Esophagus squamous epithelium (tissue), 5 donors: ENCODE data around the gene STK38L. TPM values are rescaled to one million over a fixed set of nuclear protein-coding genes. Genes with fewer than 3 reads are reported as not detected.

Source experiments
- DNase-seq: peaks from one replicate; lab custom pipeline; 2025; lab: John Stamatoyannopoulos, UW
- H3K27ac ChIP-seq, 4 donors: fragments of 200-600 bp; sonication (generic); one replicate each; pipeline ENCODE4 v1.5.1; 2016 to 2019; ENCODE audit warnings: mild to moderate bottlenecking in 1 of 4
- H3K27me3 ChIP-seq, 4 donors: fragments of 200-600 bp; sonication (generic); 1 replicate in 3 of 4; 2 replicates in 1 of 4; pipeline versions ENCODE4 v1.5.1 to v1.6.0; 2017 to 2021; ENCODE audit warnings: antibody characterized with exemption in 1 of 4
- H3K36me3 ChIP-seq, 3 donors: fragments of 200-600 bp; sonication (generic); one replicate each; pipeline ENCODE4 v1.5.1; 2016 to 2019
- H3K4me1 ChIP-seq, 3 donors: fragments of 200-600 bp; sonication (generic); one replicate each; pipeline ENCODE4 v1.5.1; 2017 to 2019
- H3K4me3 ChIP-seq, 4 donors: fragments of 200-600 bp; sonication (generic); 1 replicate in 3 of 4; 2 replicates in 1 of 4; pipeline ENCODE4 v1.5.1; 2016 to 2019; ENCODE audit warnings: mild to moderate bottlenecking in 2 of 4, moderate library complexity in 1 of 4
- H3K9me3 ChIP-seq, 3 donors: fragments of 200-600 bp; sonication (generic); one replicate each; pipeline ENCODE4 v1.5.1; 2016 to 2019
- CTCF ChIP-seq, 6 experiments: fragments of 450-650 bp in 4 of 6; fragments of 200-600 bp in 2 of 6; sonication (generic) in 2 of 6; IDR thresholded peaks; one replicate each; pipeline ENCODE4 v1.5.1; 2016 to 2019; ENCODE audit warnings: antibody characterized with exemption in 6 of 6, mild to moderate bottlenecking in 4 of 6, moderate library complexity in 4 of 6
- POLR2A ChIP-seq, 4 donors: fragments of 450-650 bp; IDR thresholded peaks; one replicate each; pipeline ENCODE4 v1.6.1; 2017; ENCODE audit warnings: antibody characterized with exemption in 4 of 4, mild to moderate bottlenecking in 4 of 4, moderate library complexity in 3 of 4
- WGBS, 2 donors: methylation state at CpG; one replicate each; pipeline ENCODE4 v1.1.5; 2018; 5-methylcytosine and 5-hydroxymethylcytosine counted together
- intact Hi-C: fragments of 100-400 bp; cut with DNase I; formaldehyde crosslinking; loops from one replicate; pipeline ENCODE4 v1.15.0; 2022
- total RNA-seq, 4 donors: library from RNA; depleted of rRNA; stranded (reverse); fragments of >200 nt; gene quantifications; one replicate each; pipeline ENCODE4 v1.1.0, GENCODE V29; 2016
- donor health status: DM: yes; HTN: yes; CAD: no.

Gene STK38L
- total RNA-seq, 4 donors from 2014 or later, result 15.6 to 53.2 (median 28.0) TPM

GRCh38 chr12:27210187-27210586 lies 33.9 kb upstream of the STK38L start:
- WGBS, 2 donors, result 94 to 95% methylated on average over 2 of the region's 2 CpGs
- intact Hi-C loops, result no loop called here
- no peak overlapping the region for H3K27ac ChIP-seq

GRCh38 chr12:27212861-27213260 lies 31.2 kb upstream of the STK38L start:
- Histone ChIP-seq H3K36me3 (no peaks in the 10 kb centered on the region), H3K9me3 (no peaks in the 10 kb centered on the region), H3K27me3 (no peaks in the 10 kb centered on the region), H3K4me1 (peaks cover 0 to under 1% (median 0%) of the 10 kb centered on the region in 3 donors), H3K4me3 (no peak overlapping the region), H3K27ac (no peak overlapping the region)
- TF ChIP-seq POLR2A (IDR thresholded peaks at IDR 0.05), result no peak
- TF ChIP-seq CTCF (IDR thresholded peaks at IDR 0.05), result no peak
- intact Hi-C loops, result no loop called here
- WGBS, 2 donors, result 92 to 97% methylated on average over 1 of the region's 1 CpG
- no peak for DNase-seq

More at GRCh38 chr12:27210187-27210586, 33.9 kb upstream of the STK38L start:
- Histone ChIP-seq H3K4me1 (peaks cover 0 to 3% (median 0%) of the 10 kb centered on the region in 3 donors), H3K36me3 (no peaks in the 10 kb centered on the region), H3K27me3 (no peaks in the 10 kb centered on the region), H3K4me3 (no peak overlapping the region), H3K9me3 (no peaks in the 10 kb centered on the region)
- TF ChIP-seq POLR2A (IDR thresholded peaks at IDR 0.05), result no peak
- TF ChIP-seq CTCF (IDR thresholded peaks at IDR 0.05), result no peak
- no peak for DNase-seq

- WGBS, 2 donors, result 91 to 93% methylated on average over 2 of the region's 2 CpGs
Measured at GRCh38 chr12:27213304-27213703, 30.8 kb upstream of the STK38L start.

DNA sequence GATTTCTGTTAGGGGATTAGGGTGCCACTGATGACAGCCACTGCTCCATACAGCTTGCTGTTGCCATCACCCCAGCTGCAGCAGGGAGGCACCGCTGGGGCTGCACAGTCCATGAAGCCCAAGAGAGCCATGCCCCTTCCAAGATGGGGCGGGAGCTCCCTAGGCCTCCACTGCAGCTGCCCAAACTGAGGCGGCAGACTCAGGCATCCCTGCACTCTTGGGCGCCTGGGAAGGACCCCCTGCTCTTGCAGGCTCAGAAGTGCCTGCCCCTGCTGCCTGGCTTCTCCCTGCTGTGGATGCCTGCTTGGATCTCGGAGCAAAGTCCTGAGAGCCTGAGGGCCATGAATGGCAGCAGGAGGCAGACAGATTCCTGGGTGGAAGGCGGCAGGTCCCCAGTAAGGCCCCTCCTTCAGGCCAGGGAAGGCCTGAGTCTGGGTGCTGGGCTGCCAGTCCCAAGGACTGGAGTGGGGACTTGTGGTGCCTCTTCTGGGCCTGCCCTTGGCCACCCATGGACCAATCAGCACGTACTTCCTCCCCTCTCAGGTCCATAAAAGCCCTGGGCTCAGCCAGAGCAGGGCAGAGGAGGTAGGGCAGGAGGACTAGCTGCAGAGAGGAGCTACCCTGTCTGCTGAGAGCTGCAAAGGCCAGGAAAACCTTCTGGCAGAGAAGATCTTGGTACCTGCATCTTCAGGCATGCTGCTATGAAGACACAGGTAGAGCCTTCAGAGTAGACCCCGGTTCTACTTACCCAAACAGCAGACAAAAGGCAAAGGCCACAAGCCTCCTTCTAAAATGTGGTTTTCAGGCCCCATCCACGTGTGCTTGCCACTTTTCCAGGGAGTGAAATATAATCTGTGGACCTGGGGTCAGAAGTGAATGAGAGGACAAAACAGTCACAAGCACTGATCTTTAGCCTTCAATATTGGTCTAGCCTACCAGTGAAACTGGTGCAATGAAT lies 30.0 kb upstream of the STK38L start:
- intact Hi-C loops, result no loop called here
- Histone ChIP-seq H3K9me3 (no peaks in the 10 kb centered on the region), H3K4me1 (no peaks in the 10 kb centered on the region), H3K27me3 (no peaks in the 10 kb centered on the region), H3K27ac (no peak overlapping the region), H3K36me3 (no peaks in the 10 kb centered on the region), H3K4me3 (no peak overlapping the region)
- DNase-seq, result no peak
- WGBS, 2 donors, result 93 to 97% methylated on average over 2 to 3 of the region's 9 CpGs
- TF ChIP-seq CTCF (IDR thresholded peaks at IDR 0.05), result no peak
- no peak for TF ChIP-seq POLR2A (IDR thresholded peaks at IDR 0.05)

More at GRCh38 chr12:27213304-27213703, 30.8 kb upstream of the STK38L start:
- intact Hi-C loops, result no loop called here
- H3K4me3 ChIP-seq, result no peak overlapping the region
- no peak overlapping the region for H3K27ac ChIP-seq
- no peak for TF ChIP-seq CTCF (IDR thresholded peaks at IDR 0.05)
- no peak for TF ChIP-seq POLR2A (IDR thresholded peaks at IDR 0.05)
- no peak for DNase-seq
- no peaks in the 10 kb centered on the region for H3K27me3 ChIP-seq
- no peaks in the 10 kb centered on the region for H3K9me3 ChIP-seq
- H3K36me3 ChIP-seq, result no peaks in the 10 kb centered on the region
- H3K4me1 ChIP-seq, result no peaks in the 10 kb centered on the region

GRCh38 chr12:27217590-27217989 lies 26.5 kb upstream of the STK38L start:
- intact Hi-C loops, result no loop called here
- Histone ChIP-seq H3K9me3 (no peaks in the 10 kb centered on the region), H3K36me3 (no peaks in the 10 kb centered on the region), H3K4me1 (peaks cover 0 to 14% (median 0%) of the 10 kb centered on the region in 3 donors), H3K27me3 (no peaks in the 10 kb centered on the region), H3K4me3 (no peak overlapping the region), H3K27ac (no peak overlapping the region)
- no peak for DNase-seq
- 87 to 95% methylated on average over 2 of the region's 2 CpGs for WGBS, 2 donors
- no peak for TF ChIP-seq POLR2A (IDR thresholded peaks at IDR 0.05)
- no peak for TF ChIP-seq CTCF (IDR thresholded peaks at IDR 0.05)
